ENCODE measurements around the gene KCNQ1OT1.

- TF ChIP-seq CTCF (conservative IDR thresholded peaks at IDR 0.05; ENCODE audit: low read length), result no peak
- TF ChIP-seq EZH2phosphoT487 (IDR thresholded peaks at IDR 0.05; ENCODE audit: borderline replicate concordance), result no peak
Measured at GRCh38 chr11:2699185-2699530, 636 bp downstream of the KCNQ1OT1 start.

Measured in Loucy (cell line).